ENCODE data around the gene DOK1. TPM values are rescaled to one million over a fixed set of nuclear protein-coding genes. Genes with fewer than 3 reads are reported as not detected.
"Not testable (repeated sequence)": the region's sequence is repeated elsewhere in the genome, so short reads cannot be mapped to it uniquely, and the experiment has no call there.

DOK1 gene
- total and polyA plus RNA-seq, 8 donors, result 5.7 to 14.0 (median 7.5) TPM

- FAIRE-seq (no peak), ATAC-seq (no peak), DNase-seq (no peak)
- intact Hi-C loops (cut with DNase I), result no loop called here
- WGBS, 2 donors, result 89 to 96% methylated on average over 6 of the region's 6 CpGs
- no peak for TF ChIP-seq CTCF (IDR thresholded peaks at IDR 0.05)
- H3K4me1 ChIP-seq, result no peaks in the 10 kb centered on the region
- H3K9me3 ChIP-seq, result no peaks in the 10 kb centered on the region
- H3K27me3 ChIP-seq, result no peaks in the 10 kb centered on the region
- no peak overlapping the region for H3K4me3 ChIP-seq
- no peak overlapping the region for H3K27ac ChIP-seq
- no peaks in the 10 kb centered on the region for H3K36me3 ChIP-seq
Observed at GRCh38 chr2:74556831-74557370, 2.4 kb downstream of the DOK1 start.

GRCh38 chr2:74558284-74559230 lies 4.0 kb downstream of the DOK1 start:
- ATAC-seq, result no peak

GRCh38 chr2:74559912-74560311 lies 5.4 kb downstream of the DOK1 start:
- DNase-seq (no peak), FAIRE-seq (no peak), ATAC-seq (no peak)
- Histone ChIP-seq H3K27me3 (no peaks in the 10 kb centered on the region), H3K9me3 (no peaks in the 10 kb centered on the region), H3K4me3 (no peak overlapping the region), H3K27ac (no peak overlapping the region), H3K4me1 (no peaks in the 10 kb centered on the region), H3K36me3 (no peaks in the 10 kb centered on the region)
- WGBS, 2 donors, result 50 to 63% methylated on average over 5 of the region's 5 CpGs
- intact Hi-C loops (cut with DNase I), result no loop called here
- no peak for TF ChIP-seq CTCF (IDR thresholded peaks at IDR 0.05)

More at GRCh38 chr2:74558284-74559230, 4.0 kb downstream of the DOK1 start:
- FAIRE-seq (no peak), DNase-seq (no peak)
- intact Hi-C loops (cut with DNase I), result no loop called here
- no peak for TF ChIP-seq CTCF (IDR thresholded peaks at IDR 0.05)
- no peaks in the 10 kb centered on the region for H3K4me1 ChIP-seq
- no peaks in the 10 kb centered on the region for H3K36me3 ChIP-seq
- H3K27ac ChIP-seq, result no peak overlapping the region
- H3K9me3 ChIP-seq, result no peaks in the 10 kb centered on the region
- 57 to 63% methylated on average over 7 of the region's 7 CpGs for WGBS, 2 donors
- no peak overlapping the region for H3K4me3 ChIP-seq
- H3K27me3 ChIP-seq, result no peaks in the 10 kb centered on the region

GRCh38 chr2:74560591-74560990 lies 6.1 kb downstream of the DOK1 start:
- H3K4me1 ChIP-seq, result no peaks in the 10 kb centered on the region
- DNase-seq (no peak), FAIRE-seq (no peak)

GRCh38 chr2:74561022-74561421 lies 6.5 kb downstream of the DOK1 start:
- H3K9me3 ChIP-seq; H3K4me1 ChIP-seq; intact Hi-C loops (cut with DNase I); ATAC-seq; H3K36me3 ChIP-seq; H3K27ac ChIP-seq; H3K27me3 ChIP-seq; FAIRE-seq; H3K4me3 ChIP-seq; DNase-seq: not testable (repeated sequence)
- 85 to 100% methylated on average over 1 of the region's 1 CpG for WGBS, 2 donors

More at GRCh38 chr2:74560591-74560990, 6.1 kb downstream of the DOK1 start:
- Histone ChIP-seq H3K9me3 (no peaks in the 10 kb centered on the region), H3K4me3 (no peak overlapping the region), H3K27me3 (no peaks in the 10 kb centered on the region), H3K36me3 (no peaks in the 10 kb centered on the region), H3K27ac (no peak overlapping the region)
- no peak for ATAC-seq
- 42 to 58% methylated on average over 6 of the region's 6 CpGs for WGBS, 2 donors
- TF ChIP-seq CTCF (IDR thresholded peaks at IDR 0.05), result no peak
- intact Hi-C loops (cut with DNase I), result no loop called here

Measured in pancreas (tissue), 10 donors.